A549 treated with DMSO at 1 μM for 4 hours (cell line): ENCODE measurements around the gene ZNF789. TPM values are rescaled to one million over a fixed set of nuclear protein-coding genes. Genes with fewer than 3 reads are reported as not detected.

Source experiments
- total RNA-seq: library from RNA; stranded (reverse); fragments of 200-300 nt; extraction: Qiagen RNA extraction; gene quantifications from 5 replicates; pipeline ENCODE4 v1.2.3, GENCODE V29; 2022; ENCODE audit warnings: low read depth

The ZNF789 gene
- total RNA-seq = 7.2 to 9.3 TPM (median 8.7 TPM) in 5 replicates

DNA sequence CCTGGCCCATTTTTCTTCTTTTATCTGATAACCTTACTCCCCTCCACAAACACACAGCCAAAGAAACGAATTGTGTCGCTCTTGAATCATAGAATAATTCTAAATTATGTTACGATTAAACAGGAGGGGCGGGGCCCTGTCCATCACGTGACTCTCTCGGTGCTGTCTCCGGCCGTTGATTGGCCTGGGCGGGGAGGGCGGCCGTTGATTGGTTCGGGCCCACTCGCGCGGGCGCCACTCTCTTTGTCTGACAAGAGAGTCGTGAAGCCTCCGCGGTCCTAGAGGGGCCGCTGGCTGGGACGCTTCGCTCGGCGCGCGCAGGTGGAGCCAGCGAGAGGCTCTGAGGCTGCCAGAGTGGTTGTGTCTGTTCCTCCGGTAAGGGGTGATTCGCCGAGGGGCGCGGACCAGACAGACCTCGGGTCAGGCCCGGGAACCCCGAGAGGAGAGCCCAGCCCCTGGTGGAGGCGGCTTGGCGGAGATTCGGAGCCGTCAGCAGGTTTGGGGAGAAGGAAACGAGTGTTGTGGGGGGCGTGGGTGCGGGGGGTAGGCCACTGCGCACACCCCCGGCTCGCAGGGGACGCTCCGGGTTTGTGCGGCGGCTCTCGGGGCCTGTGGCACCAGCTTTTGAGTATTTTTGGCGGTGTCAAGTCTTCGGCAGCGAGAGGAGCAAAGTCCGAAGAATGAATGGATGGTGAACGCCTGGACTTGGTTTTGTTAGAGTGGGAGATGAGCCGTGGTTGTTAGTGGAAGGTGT lies at the start of gene ZNF789:
ZNF789 (plus strand) TSS at position 330 of the 754 bp plus-strand sequence. CDS start 3,567 bp downstream, outside the sequence.

DNA sequence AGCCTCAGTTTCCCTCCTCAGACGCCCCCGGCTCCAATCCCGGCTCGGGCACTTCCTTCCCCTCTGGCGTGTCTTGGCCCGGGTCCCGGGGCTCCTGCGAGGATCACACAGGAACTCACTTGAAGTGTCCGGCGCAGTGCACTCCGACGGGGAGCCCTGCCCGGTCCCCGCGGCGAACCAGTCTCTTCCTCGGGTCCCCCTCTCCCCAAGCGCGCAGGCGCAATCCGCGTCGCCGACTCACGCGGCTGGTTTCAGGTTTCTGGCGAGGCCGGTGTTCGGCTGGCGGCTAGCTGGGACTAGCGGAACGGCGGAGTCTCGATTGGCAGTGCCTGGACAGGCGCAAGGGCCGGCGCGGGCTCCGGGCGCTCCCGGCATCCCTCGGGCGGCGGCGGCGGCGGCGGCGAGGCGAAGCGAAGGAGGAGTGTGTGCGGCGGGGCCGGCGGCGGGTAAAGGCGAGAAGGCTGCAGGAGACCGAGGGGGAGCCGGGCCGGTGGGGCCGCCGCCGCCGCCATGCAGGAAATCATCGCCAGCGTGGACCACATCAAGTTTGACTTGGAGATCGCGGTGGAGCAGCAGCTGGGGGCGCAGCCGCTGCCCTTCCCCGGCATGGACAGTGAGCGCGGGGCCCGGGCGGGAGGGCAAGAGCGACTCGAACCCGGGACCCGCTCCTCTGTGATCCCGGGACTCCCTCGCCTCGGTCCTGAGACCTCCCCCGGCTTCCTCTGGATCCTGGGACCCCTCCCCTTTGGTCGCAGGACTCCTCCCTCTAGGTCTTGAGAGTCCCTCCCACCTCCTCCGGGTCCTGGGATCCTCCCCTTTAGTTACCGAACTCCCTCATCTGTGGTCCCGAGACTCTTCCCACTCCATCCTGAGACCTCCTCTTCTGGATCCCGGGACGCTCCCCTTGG lies 33.9 kb upstream of the ZNF789 start, which contains the start of the genes CPSF4 and PTCD1:
CPSF4 (plus strand) TSS at position 371 of the 908 bp plus-strand sequence; CDS start at position 511, 140 bp downstream.
PTCD1 (minus strand) TSS at position 226 of the 908 bp plus-strand sequence. CDS start 3,556 bp downstream, outside the sequence.

DNA sequence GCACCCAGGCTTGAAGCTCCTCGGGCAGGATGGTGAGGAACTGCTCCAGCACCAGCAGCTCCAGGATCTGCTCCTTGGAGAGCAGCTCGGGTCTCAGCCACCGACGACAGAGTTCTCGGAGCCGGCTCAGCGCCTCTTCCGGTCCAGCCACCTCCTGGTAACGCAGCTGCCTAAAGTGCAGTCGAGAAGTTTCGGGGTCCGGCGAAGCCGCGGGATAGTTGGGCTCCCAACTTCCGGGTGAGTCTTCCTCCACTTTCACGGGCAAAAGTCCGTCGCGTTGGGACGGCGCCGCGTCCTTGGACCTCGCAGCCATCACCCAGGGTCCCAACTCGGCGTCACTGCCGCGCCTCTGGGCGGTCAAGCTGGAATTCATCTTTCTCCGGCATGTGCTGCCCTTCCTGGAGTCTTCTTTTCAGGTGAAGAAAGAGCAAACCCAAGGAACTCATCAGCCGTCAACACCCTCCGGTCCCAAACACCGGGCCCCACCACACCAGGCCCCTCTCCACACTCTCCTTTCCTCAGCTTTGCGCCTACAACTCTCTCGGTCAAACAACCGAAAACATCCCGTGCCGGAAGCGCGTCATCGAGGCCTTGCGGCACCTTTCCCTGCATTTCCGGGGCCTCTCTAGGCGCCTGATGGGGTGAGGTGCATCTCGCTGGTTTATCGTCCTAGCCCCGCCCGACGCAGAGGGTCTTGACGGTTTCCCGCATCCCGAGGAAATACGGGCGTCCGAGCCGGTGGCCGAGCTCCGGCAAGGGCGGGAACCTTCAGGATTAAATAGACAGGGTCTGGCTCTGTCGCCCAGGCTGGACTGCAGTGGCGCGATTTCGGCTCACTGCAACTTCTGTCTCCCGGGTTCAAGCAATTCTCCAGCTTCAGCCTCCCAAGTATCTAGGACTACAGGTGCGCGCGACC lies 27.3 kb downstream of the ZNF789 start, which contains the start of gene ZNF394:
ZNF394 (minus strand) TSS at position 561 of the 916 bp plus-strand sequence; CDS start at position 373, 188 bp downstream.

DNA sequence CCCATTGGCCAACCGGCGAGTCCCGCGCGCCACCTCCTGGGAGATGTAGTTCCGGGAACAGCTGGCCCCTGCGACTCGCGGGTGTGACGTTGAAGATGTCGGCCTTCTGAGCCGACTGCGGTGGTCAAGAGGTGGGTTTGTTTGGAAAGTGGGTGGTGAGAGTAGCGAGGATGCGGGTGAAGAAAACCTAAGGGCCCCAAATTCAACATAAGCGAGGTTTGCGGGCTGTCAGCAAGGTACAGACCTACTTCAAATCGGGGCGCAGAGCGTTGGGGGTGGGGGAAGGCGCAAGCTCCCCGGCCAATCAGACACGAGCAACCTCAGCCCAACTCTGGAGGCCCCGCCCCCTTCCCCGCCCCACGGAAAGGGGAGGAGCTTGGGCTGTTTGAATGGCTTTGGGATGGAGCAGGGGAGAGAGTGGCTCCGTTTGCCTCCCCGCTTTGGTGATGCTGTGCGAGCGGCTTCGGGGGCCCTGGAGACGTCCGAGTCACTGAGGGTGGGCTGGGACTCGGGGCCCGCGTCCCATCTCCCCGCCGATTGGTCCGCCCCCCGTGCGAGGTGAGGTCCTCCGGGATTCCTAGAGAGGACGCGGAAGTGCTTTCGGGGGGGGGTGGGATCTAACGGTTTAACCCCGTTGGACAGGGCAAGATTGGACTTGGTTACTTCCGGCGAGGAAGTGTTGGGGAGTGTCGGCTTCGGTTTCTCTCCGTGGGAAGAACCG lies 32.1 kb downstream of the ZNF789 start, which contains the start of gene ZKSCAN5:
ZKSCAN5 (plus strand) TSS at position 60 of the 721 bp plus-strand sequence. CDS start 1,383 bp downstream, outside the sequence.

Other genes with a start within 250 kb of the ZNF789 start
- gene MYH16, start 200.1 kb upstream of the ZNF789 start, total RNA-seq = 0.64 to 1.3 TPM (median 0.88 TPM) in 5 replicates
- 130 to 149 TPM (median 136 TPM) in 5 replicates for gene ARPC1A, start 147.0 kb upstream of the ZNF789 start, total RNA-seq
- gene ARPC1B, start 98.2 kb upstream of the ZNF789 start, total RNA-seq = 271 to 322 TPM (median 286 TPM) in 5 replicates
- 175 to 226 TPM (median 183 TPM) in 5 replicates for gene PDAP1, start 64.3 kb upstream of the ZNF789 start, total RNA-seq
- gene BUD31, start 63.9 kb upstream of the ZNF789 start, total RNA-seq = 130 to 159 TPM (median 147 TPM) in 5 replicates
- gene PTCD1, start 34.1 kb upstream of the ZNF789 start, total RNA-seq = 6.1 to 10.7 TPM (median 6.9 TPM) in 5 replicates
- 38.9 to 46.6 TPM (median 43.3 TPM) in 5 replicates for gene CPSF4, start 33.9 kb upstream of the ZNF789 start, total RNA-seq
- 873 to 1,333 TPM (median 888 TPM) in 5 replicates for gene ATP5MF, start 6.7 kb upstream of the ZNF789 start, total RNA-seq
- 18.1 to 20.8 TPM (median 19.0 TPM) in 5 replicates for gene ZNF394, start 27.4 kb downstream of the ZNF789 start, total RNA-seq
- gene ZKSCAN5, start 31.8 kb downstream of the ZNF789 start, total RNA-seq = 9.6 to 10.1 TPM (median 9.7 TPM) in 5 replicates
- 4.6 to 7.5 TPM (median 7.0 TPM) in 5 replicates for gene FAM200A, start 79.2 kb downstream of the ZNF789 start, total RNA-seq
- 56.0 to 62.9 TPM (median 60.0 TPM) in 5 replicates for gene ZNF655, start 85.8 kb downstream of the ZNF789 start, total RNA-seq
- gene TMEM225B, start 125.4 kb downstream of the ZNF789 start, total RNA-seq = 0.79 to 1.0 TPM (median 0.91 TPM) in 5 replicates
- gene ZSCAN25, start 144.1 kb downstream of the ZNF789 start, total RNA-seq = 9.1 to 9.7 TPM (median 9.3 TPM) in 5 replicates
- 1.4 to 2.2 TPM (median 1.5 TPM) in 5 replicates for gene CYP3A5, start 207.1 kb downstream of the ZNF789 start, total RNA-seq